Measurements from ENCODE around the gene MRPL20.
A peak's percentile ranks its signal among the peaks of the same experiment; 100 is the strongest.
"Not testable (repeated sequence)": the region's sequence is repeated elsewhere in the genome, so short reads cannot be mapped to it uniquely, and the experiment has no call there.

The MRPL20 gene

GRCh38 chr1:1417396-1417795 is 10.3 kb upstream of the MRPL20 start:
- not testable (repeated sequence) for H4K12ac ChIP-seq (ENCODE audit: low read depth, low read length); H4K8ac ChIP-seq (ENCODE audit: low read depth, low read length); H3K36me3 ChIP-seq (ENCODE audit: control insufficient read depth in 1 of 2, insufficient read depth in 2 of 2, low read length in 2 of 2); H3K27ac ChIP-seq (ENCODE audit: low read depth, low read length); H4K91ac ChIP-seq (ENCODE audit: low read depth, low read length); H3K4ac ChIP-seq (ENCODE audit: low read depth, low read length); DNase-seq; H3K9ac ChIP-seq (ENCODE audit: low read length); H2BK12ac ChIP-seq (ENCODE audit: low read length); H3K9me3 ChIP-seq (ENCODE audit: insufficient read depth, low read depth, low read length); H3K27me3 ChIP-seq (ENCODE audit: insufficient read depth, low read length); H2AFZ ChIP-seq (ENCODE audit: insufficient read depth, low read length, poor library complexity); H2BK120ac ChIP-seq (ENCODE audit: insufficient read depth, low read length, poor library complexity); H3K14ac ChIP-seq (ENCODE audit: low read length); H3K18ac ChIP-seq (ENCODE audit: low read length); H2BK5ac ChIP-seq (ENCODE audit: low read depth, low read length, poor library complexity); H3K4me2 ChIP-seq (ENCODE audit: low read length); H3K23ac ChIP-seq (ENCODE audit: low read length); H3K4me3 ChIP-seq (ENCODE audit: low read depth, low read length); H2AK5ac ChIP-seq (ENCODE audit: low read length)
- peaks cover 12% of the 10 kb centered on the region for H3K79me2 ChIP-seq (ENCODE audit: control insufficient read depth, insufficient read depth, low read length, poor library complexity)
- no CpG with 5 or more reads among the region's 5 CpGs for WGBS (ENCODE audit: extremely low coverage, insufficient coverage, insufficient read length)
- H3K4me1 ChIP-seq (ENCODE audit: control insufficient read depth in 1 of 2, insufficient read depth in 2 of 2, low read length in 2 of 2), result peaks cover 23 to 24% of the 10 kb centered on the region in 2 experiments
- peaks cover 24% of the 10 kb centered on the region for H3K79me1 ChIP-seq (ENCODE audit: low read length)

- H3K23ac ChIP-seq (ENCODE audit: low read length), result no peak overlapping the region
- no peak overlapping the region for H2AK5ac ChIP-seq (ENCODE audit: low read length)
- no peak overlapping the region for H3K4me2 ChIP-seq (ENCODE audit: low read length)
- H2BK5ac ChIP-seq (ENCODE audit: low read depth, low read length, poor library complexity), result no peak overlapping the region
- H3K18ac ChIP-seq (ENCODE audit: low read length), result no peak overlapping the region
- no peak overlapping the region for H2AFZ ChIP-seq (ENCODE audit: insufficient read depth, low read length, poor library complexity)
- H3K27ac ChIP-seq (ENCODE audit: low read depth, low read length), result no peak overlapping the region
- H3K14ac ChIP-seq (ENCODE audit: low read length), result no peak overlapping the region
- no peaks in the 10 kb centered on the region for H3K27me3 ChIP-seq (ENCODE audit: insufficient read depth, low read length)
- no peak overlapping the region for H3K9ac ChIP-seq (ENCODE audit: low read length)
- H3K79me1 ChIP-seq (ENCODE audit: low read length), result peaks cover 9% of the 10 kb centered on the region
- no peaks in the 10 kb centered on the region for H3K36me3 ChIP-seq (ENCODE audit: control insufficient read depth in 1 of 2, insufficient read depth in 2 of 2, low read length in 2 of 2)
- peak in 1 of 2 donors; percentile 58 for DNase-seq
- no CpG with 5 or more reads among the region's 13 CpGs for WGBS (ENCODE audit: extremely low coverage, insufficient coverage, insufficient read length)
- H4K12ac ChIP-seq (ENCODE audit: low read depth, low read length), result no peak overlapping the region
- H4K8ac ChIP-seq (ENCODE audit: low read depth, low read length), result no peak overlapping the region
- H3K4ac ChIP-seq (ENCODE audit: low read depth, low read length), result no peak overlapping the region
- H3K79me2 ChIP-seq (ENCODE audit: control insufficient read depth, insufficient read depth, low read length, poor library complexity), result peaks cover 4% of the 10 kb centered on the region
- no peak overlapping the region for H2BK120ac ChIP-seq (ENCODE audit: insufficient read depth, low read length, poor library complexity)
- peaks cover 9% of the 10 kb centered on the region in 2 experiments for H3K4me1 ChIP-seq (ENCODE audit: control insufficient read depth in 1 of 2, insufficient read depth in 2 of 2, low read length in 2 of 2)
- H3K4me3 ChIP-seq (ENCODE audit: low read depth, low read length), result no peak overlapping the region
- H4K91ac ChIP-seq (ENCODE audit: low read depth, low read length), result no peak overlapping the region
- no peak overlapping the region for H2BK12ac ChIP-seq (ENCODE audit: low read length)
- peaks cover 2% of the 10 kb centered on the region for H3K9me3 ChIP-seq (ENCODE audit: insufficient read depth, low read depth, low read length)
Observed at GRCh38 chr1:1415751-1416150, 8.7 kb upstream of the MRPL20 start.

- DNase-seq; H3K23ac ChIP-seq (ENCODE audit: low read length); H2BK12ac ChIP-seq (ENCODE audit: low read length); H3K4me2 ChIP-seq (ENCODE audit: low read length); H3K27ac ChIP-seq (ENCODE audit: low read depth, low read length); H3K27me3 ChIP-seq (ENCODE audit: insufficient read depth, low read length); H3K79me2 ChIP-seq (ENCODE audit: control insufficient read depth, insufficient read depth, low read length, poor library complexity); H3K18ac ChIP-seq (ENCODE audit: low read length); H3K9me3 ChIP-seq (ENCODE audit: insufficient read depth, low read depth, low read length); H3K36me3 ChIP-seq (ENCODE audit: control insufficient read depth in 1 of 2, insufficient read depth in 2 of 2, low read length in 2 of 2); H3K4me3 ChIP-seq (ENCODE audit: low read depth, low read length); H2AK5ac ChIP-seq (ENCODE audit: low read length); H4K12ac ChIP-seq (ENCODE audit: low read depth, low read length); H4K8ac ChIP-seq (ENCODE audit: low read depth, low read length); H2BK120ac ChIP-seq (ENCODE audit: insufficient read depth, low read length, poor library complexity); H3K4ac ChIP-seq (ENCODE audit: low read depth, low read length); H2BK5ac ChIP-seq (ENCODE audit: low read depth, low read length, poor library complexity); H4K91ac ChIP-seq (ENCODE audit: low read depth, low read length); H3K9ac ChIP-seq (ENCODE audit: low read length); H2AFZ ChIP-seq (ENCODE audit: insufficient read depth, low read length, poor library complexity); H3K14ac ChIP-seq (ENCODE audit: low read length); H3K4me1 ChIP-seq (ENCODE audit: control insufficient read depth in 1 of 2, insufficient read depth in 2 of 2, low read length in 2 of 2); H3K79me1 ChIP-seq (ENCODE audit: low read length): not testable (repeated sequence)
- no CpG with 5 or more reads among the region's 11 CpGs for WGBS (ENCODE audit: extremely low coverage, insufficient coverage, insufficient read length)
Observed at GRCh38 chr1:1412311-1412902, 5.3 kb upstream of the MRPL20 start.

GRCh38 chr1:1411626-1412025 is 4.5 kb upstream of the MRPL20 start:
- Histone ChIP-seq H2BK5ac (ENCODE audit: low read depth, low read length, poor library complexity) (no peak overlapping the region), H2BK120ac (ENCODE audit: insufficient read depth, low read length, poor library complexity) (no peak overlapping the region), H3K27me3 (ENCODE audit: insufficient read depth, low read length) (no peaks in the 10 kb centered on the region), H3K18ac (ENCODE audit: low read length) (no peak overlapping the region), H3K79me1 (ENCODE audit: low read length) (peaks cover 9% of the 10 kb centered on the region), H4K91ac (ENCODE audit: low read depth, low read length) (no peak overlapping the region), H3K9me3 (ENCODE audit: insufficient read depth, low read depth, low read length) (peaks cover 2% of the 10 kb centered on the region), H4K12ac (ENCODE audit: low read depth, low read length) (no peak overlapping the region), H2AFZ (ENCODE audit: insufficient read depth, low read length, poor library complexity) (no peak overlapping the region), H2BK12ac (ENCODE audit: low read length) (no peak overlapping the region), H3K79me2 (ENCODE audit: control insufficient read depth, insufficient read depth, low read length, poor library complexity) (peaks cover 13% of the 10 kb centered on the region), H3K23ac (ENCODE audit: low read length) (no peak overlapping the region), H3K4me1 (ENCODE audit: control insufficient read depth in 1 of 2, insufficient read depth in 2 of 2, low read length in 2 of 2) (peaks cover 7 to 8% of the 10 kb centered on the region in 2 experiments), H3K4me3 (ENCODE audit: low read depth, low read length) (no peak overlapping the region), H2AK5ac (ENCODE audit: low read length) (no peak overlapping the region), H3K9ac (ENCODE audit: low read length) (no peak overlapping the region), H3K36me3 (ENCODE audit: control insufficient read depth in 1 of 2, insufficient read depth in 2 of 2, low read length in 2 of 2) (peaks cover 0 to 6% of the 10 kb centered on the region in 2 experiments), H3K14ac (ENCODE audit: low read length) (no peak overlapping the region), H3K4me2 (ENCODE audit: low read length) (no peak overlapping the region), H3K4ac (ENCODE audit: low read depth, low read length) (no peak overlapping the region), H4K8ac (ENCODE audit: low read depth, low read length) (no peak overlapping the region), H3K27ac (ENCODE audit: low read depth, low read length) (no peak overlapping the region)
- no peak for DNase-seq
- WGBS (ENCODE audit: extremely low coverage, insufficient coverage, insufficient read length), result no CpG with 5 or more reads among the region's 13 CpGs

Measured in trophoblast cell (in vitro differentiated cells and primary cell).